ENCODE data around the gene CDK5RAP3. TPM values are rescaled to one million over a fixed set of nuclear protein-coding genes. Genes with fewer than 3 reads are reported as not detected.

The CDK5RAP3 gene
- 45.5 and 85.3 TPM in 2 replicates for total RNA-seq

GRCh38 chr17:47970725-47971499, at the start of gene CDK5RAP3:
CDK5RAP3 (plus strand) TSS chr17:47971113; CDS start chr17:47971147, 34 bp downstream.

GRCh38 chr17:47941246-47942095, 29.4 kb upstream of the CDK5RAP3 start, which contains the start of gene PNPO:
PNPO (plus strand) TSS chr17:47941571; CDS start chr17:47941676, 105 bp downstream.

GRCh38 chr17:47957591-47958490, 13.1 kb upstream of the CDK5RAP3 start, which contains the start of gene PRR15L:
PRR15L (minus strand) TSS chr17:47957883; CDS start chr17:47953234, 4,649 bp downstream.

Other genes with a start within 250 kb of the CDK5RAP3 start
- gene TBX21, start 237.9 kb upstream of the CDK5RAP3 start, total RNA-seq = 0.29 TPM in 1 of 2 replicates, not detected in the other
- 3.5 and 4.3 TPM in 2 replicates for gene OSBPL7, start 149.3 kb upstream of the CDK5RAP3 start, total RNA-seq
- 30.6 and 56.2 TPM in 2 replicates for gene MRPL10, start 139.6 kb upstream of the CDK5RAP3 start, total RNA-seq
- gene LRRC46, start 139.4 kb upstream of the CDK5RAP3 start, total RNA-seq = 0.22 and 0.29 TPM in 2 replicates
- gene SCRN2, start 129.8 kb upstream of the CDK5RAP3 start, total RNA-seq = 30.8 and 33.7 TPM in 2 replicates
- gene SP6, start 120.0 kb upstream of the CDK5RAP3 start, total RNA-seq = 0.22 and 0.43 TPM in 2 replicates
- gene SP2, start 74.9 kb upstream of the CDK5RAP3 start, total RNA-seq = 3.7 and 6.6 TPM in 2 replicates
- gene PNPO, start 29.5 kb upstream of the CDK5RAP3 start, total RNA-seq = 37.9 and 52.0 TPM in 2 replicates
- not detected in 2 replicates for gene PRR15L, start 13.2 kb upstream of the CDK5RAP3 start, total RNA-seq
- gene COPZ2, start 66.7 kb downstream of the CDK5RAP3 start, total RNA-seq = 35.1 and 90.2 TPM in 2 replicates
- 107 and 420 TPM in 2 replicates for gene NFE2L1, start 77.2 kb downstream of the CDK5RAP3 start, total RNA-seq
- 23.6 and 38.7 TPM in 2 replicates for gene CBX1, start 130.4 kb downstream of the CDK5RAP3 start, total RNA-seq
- 10.1 and 14.3 TPM in 2 replicates for gene SNX11, start 136.7 kb downstream of the CDK5RAP3 start, total RNA-seq

All from placental pericyte (primary cell).